Testis (tissue), 3 donors: ENCODE results near the gene ZEB1. TPM values are rescaled to one million over a fixed set of nuclear protein-coding genes. Genes with fewer than 3 reads are reported as not detected.

Source experiments
- DNase-seq: peaks from one replicate; pipeline ENCODE4 v3.0.0-alpha.2; 2019
- H3K27ac ChIP-seq, 2 donors: fragments of 200-600 bp; sonication (generic); one replicate each; pipeline ENCODE4 v1.5.1; 2019
- H3K27me3 ChIP-seq: fragments of 200-600 bp; sonication (generic); one replicate; pipeline ENCODE4 v1.5.1; 2019
- H3K36me3 ChIP-seq: fragments of 200-600 bp; sonication (generic); one replicate; pipeline ENCODE4 v1.5.1; 2017; ENCODE audit warnings: low read depth; ENCODE audit errors: missing control alignments
- H3K4me1 ChIP-seq: fragments of 200-600 bp; sonication (generic); one replicate; pipeline ENCODE4 v1.5.1; 2019
- H3K4me3 ChIP-seq, 2 donors: fragments of 200-600 bp; sonication (generic); one replicate each; pipeline ENCODE4 v1.5.1; 2017 to 2019
- H3K9me3 ChIP-seq: fragments of 200-600 bp; sonication (generic); one replicate; pipeline ENCODE4 v1.5.1; 2017
- POLR2A ChIP-seq: fragments of 450-650 bp; IDR thresholded peaks from one replicate; pipeline ENCODE4 v1.6.1; 2017; ENCODE audit warnings: antibody characterized with exemption, mild to moderate bottlenecking, moderate library complexity
- WGBS, 2 donors: methylation state at CpG; one replicate each; pipeline ENCODE4 v1.1.5; 2018; 5-methylcytosine and 5-hydroxymethylcytosine counted together
- intact Hi-C: fragments of 100-400 bp; cut with DNase I; formaldehyde crosslinking; loops from one replicate; pipeline ENCODE4 v1.15.1; 2023; ENCODE audit warnings: low total_unique reads
- polyA plus RNA-seq: library from polyadenylated mRNA; stranded (reverse); fragments of 350-450 nt; fragmentation: Illumina TruSeq; extraction: RNeasy Lipid Tissue Mini Kit (QIAGEN cat#74804); gene quantifications from one replicate; pipeline ENCODE4 v1.2.3, GENCODE V29; 2014; ENCODE audit warnings: low read depth, low replicate concordance; ENCODE audit not compliant: insufficient read depth
- small RNA-seq, 2 donors: library from RNA; depleted of rRNA; stranded (forward); fragments of <200 nt; gene quantifications; one replicate each; pipeline ENCODE3, GENCODE V24; 2016
- total RNA-seq, 2 donors: library from RNA; depleted of rRNA; stranded (reverse); fragments of >200 nt; gene quantifications; one replicate each; pipeline ENCODE4 v1.2.3, GENCODE V29; 2016
- TF ChIP-seq, protein P1 (sequence below), 3 experiments: fragments of 450-650 bp in 2 of 3; fragments of 200-600 bp in 1 of 3; sonication (generic) in 1 of 3; IDR thresholded peaks; one replicate each; pipeline ENCODE4 v1.5.1; 2016 to 2019; ENCODE audit warnings: antibody characterized with exemption in 3 of 3, mild to moderate bottlenecking in 2 of 3, moderate library complexity in 1 of 3

Gene ZEB1
- total and polyA plus RNA-seq, 3 donors from 2014 or later: 22.2 to 35.9 (median 26.3) TPM

GRCh38 chr10:31578951-31579350 lies 259.9 kb downstream of the ZEB1 start:
- intact Hi-C loops: no loop called here
- Histone ChIP-seq H3K4me1 (peaks cover 14% of the 10 kb centered on the region), H3K36me3 (no peaks in the 10 kb centered on the region), H3K9me3 (no peaks in the 10 kb centered on the region), H3K27me3 (no peaks in the 10 kb centered on the region), H3K27ac (no peak overlapping the region), H3K4me3 (no peak overlapping the region)
- 94 to 96% methylated on average over 3 to 4 of the region's 4 CpGs for WGBS, 2 donors
- TF ChIP-seq, protein P1, sequence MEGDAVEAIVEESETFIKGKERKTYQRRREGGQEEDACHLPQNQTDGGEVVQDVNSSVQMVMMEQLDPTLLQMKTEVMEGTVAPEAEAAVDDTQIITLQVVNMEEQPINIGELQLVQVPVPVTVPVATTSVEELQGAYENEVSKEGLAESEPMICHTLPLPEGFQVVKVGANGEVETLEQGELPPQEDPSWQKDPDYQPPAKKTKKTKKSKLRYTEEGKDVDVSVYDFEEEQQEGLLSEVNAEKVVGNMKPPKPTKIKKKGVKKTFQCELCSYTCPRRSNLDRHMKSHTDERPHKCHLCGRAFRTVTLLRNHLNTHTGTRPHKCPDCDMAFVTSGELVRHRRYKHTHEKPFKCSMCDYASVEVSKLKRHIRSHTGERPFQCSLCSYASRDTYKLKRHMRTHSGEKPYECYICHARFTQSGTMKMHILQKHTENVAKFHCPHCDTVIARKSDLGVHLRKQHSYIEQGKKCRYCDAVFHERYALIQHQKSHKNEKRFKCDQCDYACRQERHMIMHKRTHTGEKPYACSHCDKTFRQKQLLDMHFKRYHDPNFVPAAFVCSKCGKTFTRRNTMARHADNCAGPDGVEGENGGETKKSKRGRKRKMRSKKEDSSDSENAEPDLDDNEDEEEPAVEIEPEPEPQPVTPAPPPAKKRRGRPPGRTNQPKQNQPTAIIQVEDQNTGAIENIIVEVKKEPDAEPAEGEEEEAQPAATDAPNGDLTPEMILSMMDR (IDR thresholded peaks at IDR 0.05): no peak
- no peak for TF ChIP-seq POLR2A
- DNase-seq: no peak

Small RNA genes within 50 kb of the gene (small RNA-seq; reads per million reads assigned to genes)
- gene SPTLC1P1: 0 to 0.09 reads per million in 2 donors
